CD4-positive, alpha-beta T cell treated with Interferon alpha-2 for 1 hour (primary cell): ENCODE results near the gene MARK2.

Source experiments
- DNase-seq, 2 donors: peaks; one replicate each; pipeline ENCODE4 v3.0.0-alpha.2; 2020 to 2022

MARK2 gene

DNA sequence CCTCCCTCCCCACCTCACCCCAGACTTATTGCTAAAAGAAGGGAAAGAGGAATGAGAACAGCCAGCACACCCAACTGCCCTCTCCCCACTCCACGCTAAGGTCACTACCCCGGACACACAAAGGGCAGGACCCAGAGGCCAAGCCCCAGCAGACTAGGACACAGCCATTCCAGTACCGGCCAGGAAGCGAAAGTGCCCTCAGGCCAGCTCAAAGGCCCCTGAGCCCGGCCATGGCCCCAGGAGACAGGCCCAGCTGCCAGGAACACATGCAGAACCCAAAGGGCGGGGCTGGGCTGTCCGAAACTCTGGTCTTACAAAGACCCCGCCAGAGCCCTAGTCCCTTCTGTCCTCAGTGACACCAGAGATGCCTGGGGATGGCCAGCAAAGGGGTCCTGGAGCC is 72.5 kb downstream of the MARK2 start:
- no peak for DNase-seq

DNA sequence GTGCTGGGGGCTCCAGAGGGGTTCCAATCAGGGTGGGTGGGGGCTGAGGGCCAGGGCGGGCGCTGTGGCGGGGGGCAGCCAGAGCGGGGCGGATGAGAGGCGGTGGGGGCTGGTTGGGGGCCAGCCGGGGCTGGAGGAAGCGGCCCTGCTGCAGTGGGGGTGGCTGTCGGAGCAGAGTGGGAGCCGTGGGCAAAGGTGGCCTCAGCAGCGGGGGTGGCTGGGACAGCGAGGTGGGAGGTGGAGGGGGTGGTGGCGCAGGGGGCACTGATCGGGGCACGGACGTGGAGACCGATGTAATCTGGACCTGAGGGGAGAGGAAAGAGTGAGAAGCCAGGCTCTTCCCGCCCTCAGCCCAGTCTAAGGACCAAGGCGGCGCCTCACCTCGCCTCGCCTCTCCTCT is 73.0 kb downstream of the MARK2 start:
- no peak for DNase-seq

DNA sequence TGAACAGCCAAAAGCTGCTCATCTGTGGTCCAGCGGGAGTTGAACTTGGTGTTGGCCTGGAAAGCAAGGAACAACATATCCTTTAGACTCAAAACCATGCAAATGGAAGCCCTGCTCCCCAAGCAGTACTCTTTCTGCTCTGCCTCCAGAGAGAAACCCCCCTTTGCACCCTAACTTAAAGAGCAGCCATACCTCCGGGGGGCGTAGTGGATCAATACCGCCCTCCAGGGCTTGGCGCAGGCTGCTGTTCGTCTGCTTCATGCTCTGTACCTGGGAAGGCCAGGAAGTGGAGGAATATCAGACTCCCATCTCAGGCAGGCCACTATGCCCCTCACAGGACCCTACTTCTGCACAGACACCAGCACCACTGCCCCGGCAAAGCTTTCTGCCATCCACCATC is 73.8 kb downstream of the MARK2 start:
- no peak for DNase-seq

DNA sequence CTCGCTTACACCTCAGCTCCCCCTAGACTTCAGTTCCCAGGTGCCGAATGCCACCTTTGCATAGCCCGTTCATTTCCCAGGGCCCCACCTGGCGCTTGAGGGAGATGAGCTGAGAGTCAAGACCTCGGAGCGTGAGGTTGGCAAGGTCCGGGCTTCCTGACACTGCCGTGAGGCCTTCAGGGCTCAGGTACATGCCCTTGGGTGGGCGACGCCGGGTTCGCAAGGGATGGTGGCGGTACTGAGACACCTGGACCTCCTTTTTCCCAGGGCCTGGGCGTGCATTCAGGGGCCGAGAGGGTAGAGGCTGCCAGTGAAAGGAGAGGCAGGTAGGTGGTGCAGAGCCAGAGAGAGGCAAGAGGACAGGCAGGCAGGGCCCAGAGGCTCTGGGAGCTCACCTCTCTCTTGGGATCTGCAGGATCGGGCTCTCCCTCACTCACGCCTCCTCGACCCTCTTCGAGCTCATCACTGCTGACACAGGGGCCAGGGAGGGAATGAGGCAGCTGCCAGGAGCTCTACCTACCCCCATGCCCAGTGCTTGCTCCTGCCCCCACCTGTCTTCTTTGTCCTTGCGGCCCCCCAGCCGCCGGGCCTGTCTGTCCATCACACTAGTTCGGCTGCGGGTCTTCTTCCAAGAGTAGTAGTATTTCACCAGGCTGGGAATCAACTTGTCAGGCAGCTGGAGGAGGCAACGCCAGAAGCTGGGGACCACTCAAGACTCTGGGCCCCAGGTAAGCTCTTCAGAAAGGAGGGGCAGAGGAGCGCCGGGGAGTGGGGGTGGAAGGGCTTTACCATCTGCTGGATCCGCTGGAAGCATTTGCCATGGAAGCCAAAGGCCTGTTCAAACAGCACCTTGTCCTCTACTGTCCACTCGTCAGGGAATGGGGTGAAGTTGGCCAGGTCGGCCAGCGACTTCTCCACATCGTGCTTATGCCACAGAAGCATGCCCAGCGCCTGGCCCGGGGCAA is 75.2 kb downstream of the MARK2 start:
- no peak for DNase-seq

DNA sequence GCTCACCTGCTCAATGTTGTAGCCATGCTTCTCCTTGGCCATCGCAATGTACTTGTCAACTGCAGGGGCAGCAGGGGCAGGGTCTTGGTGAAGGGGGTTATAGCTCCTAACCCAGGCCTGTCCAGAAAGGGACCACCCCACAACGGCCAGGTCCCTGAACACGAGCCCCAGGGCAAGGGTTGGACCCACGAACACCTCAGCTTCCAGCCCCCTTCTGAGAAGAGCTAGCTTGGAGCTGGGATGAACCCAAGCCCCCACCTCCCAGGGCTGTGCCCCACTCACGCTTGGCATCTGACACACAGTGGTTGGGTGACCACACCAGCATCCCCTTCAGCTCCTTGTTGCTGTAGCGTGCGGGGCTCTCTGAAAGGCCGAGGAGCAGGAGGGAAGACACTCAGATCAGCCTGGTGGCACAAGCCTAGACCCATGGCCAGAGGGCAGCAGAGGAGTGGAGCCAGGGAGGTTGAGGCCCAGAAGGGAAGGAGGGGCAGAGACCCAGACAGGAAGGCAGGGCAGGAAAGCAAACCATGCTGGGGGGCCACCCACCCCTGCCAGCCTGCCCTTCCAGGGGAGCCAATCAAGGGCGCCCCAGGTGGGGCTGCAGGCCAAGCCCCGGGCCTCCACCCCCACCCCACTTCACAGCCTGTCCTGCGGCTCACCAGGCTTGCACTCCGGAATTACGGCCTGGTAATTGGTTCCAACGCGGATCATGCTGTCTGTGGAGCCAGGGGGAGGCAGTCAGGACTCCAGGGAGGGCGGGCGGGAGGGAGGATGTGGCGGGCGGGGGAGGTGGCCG is 76.2 kb downstream of the MARK2 start:
- DNase-seq = no peak

DNA sequence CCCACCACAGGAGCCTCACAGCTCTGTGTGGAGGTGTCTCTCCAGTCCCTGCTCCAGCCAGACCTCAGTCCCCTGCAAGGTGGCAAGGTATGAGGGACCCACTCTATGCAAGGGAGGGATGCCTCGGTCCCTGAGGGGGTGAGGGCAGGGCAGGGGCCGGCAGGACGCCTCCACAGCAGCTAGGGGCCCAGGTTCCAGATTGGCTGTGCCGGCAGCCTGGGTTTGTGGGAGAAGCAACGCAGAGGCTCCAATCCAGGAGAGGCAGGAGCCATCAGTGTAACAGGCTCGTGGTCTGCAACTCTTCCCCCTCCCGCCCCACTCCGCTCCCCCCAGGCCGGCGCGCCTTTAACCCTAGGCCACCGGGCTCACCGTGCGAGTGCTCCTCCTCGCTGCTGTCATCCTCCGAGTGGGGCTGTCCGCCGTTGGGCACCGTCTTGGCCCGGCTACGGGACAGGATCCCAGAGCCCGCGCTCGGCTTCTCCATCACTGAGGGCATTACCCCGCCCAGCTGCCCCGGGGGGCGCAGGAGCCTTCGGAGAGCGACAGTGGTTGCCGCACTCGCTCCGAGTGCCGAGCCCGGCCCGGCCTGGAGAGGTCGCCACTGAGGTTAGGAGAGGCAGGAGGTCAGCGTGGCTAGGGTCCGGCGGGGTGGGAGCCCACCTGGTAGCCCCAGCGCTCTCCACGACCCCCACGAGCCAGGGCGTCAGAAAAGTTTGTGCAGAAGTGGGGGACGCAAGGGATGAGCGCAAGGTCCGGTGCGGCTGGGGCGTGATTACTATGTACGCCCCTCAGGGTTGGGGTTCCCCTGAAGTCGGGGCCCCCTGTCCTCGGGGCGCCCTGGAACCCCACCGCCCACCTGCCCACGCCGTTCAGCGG is 77.3 kb downstream of the MARK2 start:
- peak in 1 of 2 donors; percentile 30 for DNase-seq

DNA sequence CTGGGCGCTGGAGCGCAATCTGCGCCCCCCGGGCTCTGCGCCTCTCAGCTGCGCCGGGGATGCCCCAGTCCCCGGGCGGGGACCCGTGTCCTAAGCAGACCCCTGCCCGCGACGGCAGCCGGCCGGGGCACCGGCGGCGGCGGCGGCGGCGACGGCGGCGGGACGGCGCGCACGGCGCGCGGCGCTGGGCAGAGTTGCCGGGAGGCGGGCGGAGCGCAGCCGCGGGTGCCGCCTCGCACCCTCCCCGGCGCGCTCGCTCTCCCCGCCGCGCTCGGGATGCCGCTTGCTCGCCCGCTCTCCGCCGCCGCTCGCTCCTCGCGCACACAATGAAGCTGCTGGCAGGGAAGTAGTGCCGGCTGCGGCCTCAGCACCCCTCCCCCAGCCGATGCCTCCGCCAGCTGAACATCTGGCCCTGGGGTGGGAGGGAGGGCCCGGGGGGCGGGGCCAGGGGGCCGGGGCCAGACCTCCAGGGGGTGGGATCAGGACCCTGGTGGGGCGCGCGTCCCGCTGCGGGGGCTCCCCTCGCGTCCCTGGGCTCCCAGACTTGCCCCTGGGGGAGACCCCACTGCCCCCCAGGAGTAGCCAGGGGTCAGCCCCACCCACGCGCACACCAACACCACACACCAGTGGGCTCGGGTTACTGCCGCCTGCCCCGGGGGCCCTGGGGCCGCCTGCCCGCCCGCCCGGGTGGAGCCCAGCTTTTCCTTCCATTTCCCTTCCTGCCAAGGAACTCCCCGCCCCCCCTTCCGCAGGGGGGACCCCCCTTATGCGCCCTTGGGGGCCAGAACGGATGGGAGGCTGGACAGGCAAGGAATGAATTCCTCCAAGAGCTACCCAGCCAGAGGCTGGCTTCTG is 78.2 kb downstream of the MARK2 start, which contains the start of gene RCOR2:
Gene RCOR2, minus strand, starts transcription at position 328 of the 855 bp plus-strand sequence. CDS start 708 bp downstream, outside the sequence.
- DNase-seq = peak; percentile 68 to 74

DNA sequence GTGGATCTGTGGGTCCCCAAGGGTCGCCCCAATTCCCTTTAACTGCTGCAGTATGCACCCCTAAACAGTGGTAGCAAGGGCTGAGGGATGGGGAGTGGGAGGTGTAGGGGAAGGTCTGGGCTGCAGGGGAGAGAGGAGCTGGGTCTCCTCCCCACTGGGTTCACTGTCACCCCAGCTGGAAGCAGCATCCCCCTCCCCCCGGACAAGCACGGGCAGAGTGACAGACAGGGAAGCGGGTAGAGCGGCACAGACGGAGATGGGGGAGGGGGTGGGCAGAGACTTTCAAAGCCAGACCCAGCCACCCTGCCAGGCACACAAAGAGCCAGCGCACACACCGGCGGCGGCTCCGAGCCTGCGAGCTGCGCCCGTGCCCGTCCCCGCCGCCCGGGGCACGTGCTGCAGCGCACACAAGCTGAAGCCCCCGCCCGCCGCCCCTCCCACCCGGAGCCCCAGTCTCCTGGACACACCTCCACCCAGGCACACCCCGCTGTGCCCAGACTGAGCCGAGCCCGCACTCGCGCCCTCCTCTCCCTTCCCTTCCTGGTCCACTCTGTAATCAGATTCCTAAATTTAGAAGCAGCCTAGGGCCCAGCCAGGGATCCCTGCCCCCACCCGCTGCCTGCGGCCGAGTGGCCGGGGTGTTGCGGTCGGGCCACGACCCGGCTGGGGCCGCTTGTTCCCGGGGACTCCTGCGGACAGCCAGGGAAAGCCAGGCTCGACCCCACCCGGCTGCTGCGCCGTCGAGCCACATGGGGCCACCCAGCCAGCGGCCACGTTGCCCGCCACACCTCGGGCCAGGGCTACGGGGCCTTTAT is 79.0 kb downstream of the MARK2 start:
- DNase-seq = peak; percentile 19 to 44

DNA sequence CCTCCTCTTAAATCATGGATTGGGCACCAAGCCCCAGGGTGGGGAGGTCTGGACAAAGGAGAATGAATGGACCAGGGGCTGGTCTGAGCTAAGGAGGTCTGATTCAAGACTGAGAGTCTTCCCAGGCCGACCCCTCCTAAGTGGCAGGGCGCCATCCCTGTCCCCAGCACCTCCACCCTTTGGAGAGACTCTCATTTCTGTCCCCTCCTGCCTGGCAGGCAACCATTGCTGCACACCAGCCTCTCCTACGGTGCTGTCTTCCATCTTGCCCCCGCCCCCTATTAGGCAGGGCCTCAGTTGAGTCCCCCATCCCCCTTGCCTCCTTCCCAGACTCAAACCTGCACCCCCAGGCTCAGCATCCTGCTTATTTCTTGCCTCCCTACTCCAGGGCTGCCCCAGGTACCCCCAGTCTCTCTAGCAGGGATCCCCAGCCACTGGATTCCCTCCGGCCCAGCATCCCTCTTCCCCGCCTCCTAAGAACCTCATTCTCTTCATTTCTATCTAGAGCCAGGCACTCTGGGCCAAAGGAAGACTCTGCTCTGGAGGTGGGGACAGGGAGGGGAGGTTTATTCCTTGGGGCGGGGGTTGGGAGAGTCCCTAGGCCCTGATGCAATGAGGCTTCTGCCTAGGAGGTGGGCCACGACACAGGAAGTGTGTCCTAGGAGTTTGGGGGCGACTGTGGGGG is 79.7 kb downstream of the MARK2 start:
- DNase-seq = no peak

DNA sequence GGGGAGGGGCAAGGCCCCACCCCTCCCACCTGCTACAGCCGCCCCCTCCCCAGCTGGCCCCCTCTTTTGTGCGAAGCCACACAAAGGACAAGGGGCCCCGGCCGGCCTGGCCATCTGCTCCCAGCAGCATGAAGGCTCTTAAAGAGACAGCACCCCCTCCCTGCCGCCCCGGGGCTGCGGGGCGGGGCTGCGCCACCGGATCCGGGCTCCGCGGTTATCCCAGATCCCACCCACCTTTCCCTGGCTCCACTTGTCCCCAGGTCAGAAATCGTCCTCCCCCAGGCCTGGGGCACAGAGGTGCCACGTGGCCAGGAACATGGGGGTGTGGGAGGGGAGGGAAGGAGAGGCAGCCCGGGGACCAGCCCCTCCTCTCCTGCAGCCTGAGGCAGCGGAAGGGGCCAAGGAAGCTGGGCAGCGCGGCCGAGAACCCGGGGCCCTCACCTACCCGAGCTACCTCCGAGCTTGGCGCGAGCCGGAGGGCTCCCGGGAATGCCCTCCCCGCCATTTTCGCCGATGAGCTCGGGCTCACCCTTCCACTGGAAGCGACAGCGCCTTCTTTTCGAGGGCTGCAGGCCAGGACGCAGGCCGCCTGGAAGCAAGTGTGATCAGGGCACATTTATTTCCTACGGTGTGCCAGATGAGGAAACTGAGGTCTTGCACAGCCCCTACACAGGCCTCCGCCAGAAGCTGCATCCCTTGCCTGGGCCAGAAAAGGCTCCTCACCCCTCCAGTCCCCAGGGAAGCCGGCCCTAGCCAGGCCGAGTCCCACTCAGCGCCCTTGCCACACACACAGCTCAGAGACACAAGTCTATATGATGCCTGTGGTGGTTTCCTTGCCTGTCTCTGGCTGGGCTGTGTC is 80.6 kb downstream of the MARK2 start:
- DNase-seq = no peak

DNA sequence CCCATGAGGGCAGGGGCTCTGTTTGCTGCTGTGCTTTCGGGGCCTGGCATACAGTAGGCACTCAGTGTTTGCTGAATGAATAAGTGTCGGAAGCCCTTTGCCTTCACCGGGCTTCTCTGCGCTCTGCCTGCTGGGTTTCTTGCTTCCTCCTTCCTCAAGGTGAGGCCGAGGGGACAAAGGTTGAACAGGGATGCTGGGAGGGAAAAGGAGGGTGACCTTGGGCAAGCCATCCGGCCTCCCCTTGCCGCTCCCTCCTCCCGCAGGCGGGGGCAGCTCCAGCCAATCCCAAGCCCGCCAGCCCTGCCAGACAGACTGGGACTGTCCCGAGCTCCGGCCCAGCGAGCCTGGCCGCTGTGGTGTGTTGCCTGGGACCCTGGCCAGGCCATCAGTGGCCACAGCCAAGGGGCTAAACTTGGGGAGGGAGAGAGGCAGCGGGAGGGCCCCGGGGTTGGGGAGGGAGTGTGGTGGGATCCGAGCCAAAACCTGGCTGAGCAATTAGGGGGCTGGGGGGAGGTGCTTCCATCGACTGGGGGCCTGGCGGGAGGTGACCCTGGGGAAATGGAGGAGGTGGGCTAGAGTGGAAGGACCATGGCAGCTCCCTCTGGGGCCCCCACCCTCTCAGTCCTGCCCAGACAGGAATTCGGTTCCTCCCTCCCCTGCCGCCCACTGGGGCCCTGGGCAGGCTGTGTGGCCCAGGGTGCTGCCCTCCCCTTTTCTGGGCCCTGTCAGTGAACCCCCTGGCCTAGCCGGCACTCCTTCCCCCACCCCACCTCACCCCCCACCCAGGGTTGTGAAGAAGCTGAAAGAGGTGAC is 81.4 kb downstream of the MARK2 start:
- no peak for DNase-seq

DNA sequence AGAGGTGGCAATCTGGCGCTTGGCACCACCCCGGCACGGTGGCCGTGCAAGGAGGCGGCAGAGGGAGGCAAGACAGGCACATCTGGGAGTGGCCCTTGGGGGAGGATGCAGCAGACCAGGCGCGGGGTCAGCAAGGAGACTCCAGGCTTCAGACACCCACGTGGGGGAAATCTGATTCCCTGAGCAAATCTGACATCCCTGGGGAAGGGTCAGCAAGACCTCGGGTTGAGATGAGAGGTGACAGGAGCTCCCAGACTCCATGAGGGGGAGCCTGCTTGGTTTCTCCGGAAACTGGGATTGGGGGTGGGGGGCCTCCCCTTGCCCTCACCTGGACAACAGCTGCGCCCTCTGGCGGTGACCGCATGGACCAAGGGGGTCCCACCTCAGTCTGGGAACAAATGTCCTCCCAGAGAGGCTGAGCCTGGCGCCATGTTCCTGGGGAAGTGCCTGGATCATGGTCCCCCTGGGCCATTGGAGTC is 82.1 kb downstream of the MARK2 start:
- DNase-seq = peak in 1 of 2 donors; percentile 36

DNA sequence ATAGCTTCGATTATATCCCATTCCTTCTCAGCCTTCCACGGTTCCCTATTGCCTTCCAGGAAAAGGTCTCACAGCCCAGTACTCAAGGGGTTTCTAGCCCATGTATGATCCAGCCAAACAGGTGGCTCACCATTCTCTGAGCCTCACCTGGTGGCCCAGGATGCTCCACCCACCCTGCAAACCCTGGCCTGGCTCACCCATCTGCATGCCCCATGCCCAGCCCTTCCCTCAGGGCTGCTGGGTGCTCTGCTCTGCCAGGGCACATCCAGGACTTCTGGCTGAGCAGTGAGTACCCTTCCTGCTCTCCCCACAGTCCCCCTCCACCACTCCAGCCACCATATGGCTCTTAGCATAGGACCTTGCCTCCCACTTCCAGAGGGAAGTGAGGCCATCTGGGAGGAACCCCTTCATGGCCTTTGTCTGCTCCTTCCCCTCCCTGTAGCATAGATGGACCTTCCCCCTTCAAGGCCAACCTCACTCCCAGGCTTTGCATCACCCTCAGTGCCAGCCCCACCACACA is 83.8 kb downstream of the MARK2 start:
- DNase-seq = no peak

DNA sequence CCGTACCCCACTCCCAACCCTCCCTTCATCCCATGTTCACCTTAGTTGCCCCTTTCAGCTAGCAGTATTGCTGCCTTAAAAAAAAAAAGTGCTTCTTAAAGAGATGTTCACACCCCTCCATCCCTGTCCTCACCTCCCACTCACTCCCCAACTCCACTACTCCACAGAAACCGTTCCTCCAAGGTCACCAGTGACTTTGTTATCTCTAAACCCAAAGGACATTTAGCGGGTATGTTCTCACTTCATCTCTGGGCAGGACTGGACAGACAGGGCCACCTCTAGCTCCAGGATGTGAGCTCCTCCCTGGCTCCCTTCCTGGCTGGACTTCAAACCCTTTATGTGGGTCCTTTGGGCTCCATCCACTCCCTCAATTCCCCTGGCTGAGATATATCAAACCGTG is 84.4 kb downstream of the MARK2 start:
- no peak for DNase-seq

DNA sequence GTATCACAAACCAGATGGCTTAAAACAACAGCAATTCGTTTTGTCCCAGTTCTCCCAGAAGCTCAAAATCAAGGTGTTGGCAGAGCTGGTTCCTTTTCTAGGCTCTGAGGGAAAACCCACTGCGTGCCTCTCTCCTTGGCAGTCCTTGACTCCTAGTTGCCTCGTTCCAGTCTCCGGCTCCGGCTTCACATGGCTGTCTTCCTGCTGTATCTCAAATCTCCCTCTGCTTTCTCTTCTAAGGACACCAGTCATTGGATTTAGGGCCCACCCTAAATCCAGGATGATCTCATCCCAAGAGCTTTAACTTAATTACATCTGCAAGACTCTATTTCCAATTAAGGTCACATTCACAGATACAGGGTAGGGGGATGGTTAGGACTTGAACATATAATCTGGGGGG is 90.7 kb downstream of the MARK2 start:
- no peak for DNase-seq

DNA sequence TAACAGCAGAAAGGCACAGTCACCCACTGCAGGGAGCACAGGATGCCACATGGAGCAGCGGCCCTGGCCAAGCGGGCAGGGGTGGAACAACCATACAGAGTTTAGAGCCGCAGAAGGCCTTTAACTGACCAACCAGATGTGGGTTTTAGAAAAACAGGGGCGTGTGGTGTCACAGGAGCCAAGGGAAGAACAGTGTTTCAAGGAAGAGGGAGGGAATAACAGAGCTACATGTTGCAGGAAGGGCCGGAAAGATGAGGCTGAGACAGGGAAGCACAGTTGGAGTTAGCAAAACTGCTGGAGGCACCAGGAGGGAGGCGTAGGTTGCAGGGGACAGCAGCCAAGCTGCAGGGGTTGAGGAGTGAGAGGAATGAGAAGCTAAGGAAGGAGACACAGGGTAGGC is 92.1 kb downstream of the MARK2 start:
- no peak for DNase-seq

DNA sequence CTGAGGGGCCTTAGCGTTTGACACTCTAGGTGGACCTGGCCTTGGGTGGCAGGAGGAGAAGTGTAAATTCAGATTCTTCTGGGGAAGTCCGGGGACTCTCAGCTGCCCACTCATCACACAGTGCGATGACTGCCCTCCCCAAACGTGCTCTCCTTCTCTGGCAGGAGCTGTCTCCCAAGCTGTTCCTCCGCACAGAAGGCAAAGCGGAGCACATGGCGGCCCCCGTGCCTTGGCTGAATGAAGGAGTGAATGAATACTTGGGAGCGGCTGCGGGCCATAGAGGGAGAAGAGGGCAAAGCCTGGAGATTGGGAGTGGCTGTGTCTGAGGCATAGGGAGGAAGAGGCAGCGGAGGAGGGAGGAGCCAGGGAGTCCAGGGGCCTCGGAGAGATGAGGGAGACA is 93.0 kb downstream of the MARK2 start:
- DNase-seq = no peak

DNA sequence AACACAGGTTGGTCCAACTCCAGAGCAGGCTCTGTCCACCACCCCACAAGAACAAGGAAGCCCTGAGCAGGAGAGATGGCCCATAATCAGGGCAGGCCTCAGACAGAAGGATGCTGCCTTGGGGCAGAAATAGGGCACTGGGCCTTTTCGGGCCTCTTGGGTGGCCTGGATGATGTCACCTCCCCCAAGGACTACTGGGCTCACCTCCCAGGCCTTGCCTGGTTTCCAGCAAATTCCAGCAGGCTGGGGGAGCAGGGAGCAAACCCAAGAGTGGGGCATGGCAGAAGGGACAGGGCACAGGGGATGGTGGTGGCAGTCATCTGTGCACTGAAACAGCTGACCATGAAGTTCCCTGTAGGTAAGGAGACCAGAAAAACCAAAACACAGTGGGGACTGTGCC is 94.5 kb downstream of the MARK2 start:
- DNase-seq = no peak
